ENCODE measurements around the gene PLXNA2.

PLXNA2 gene

GRCh38 chr1:208178091-208178529 is 66.1 kb downstream of the PLXNA2 start:
- DNase-seq, result no peak

- no peak for DNase-seq
Measured at GRCh38 chr1:208177656-208178055, 66.5 kb downstream of the PLXNA2 start.

GRCh38 chr1:208176649-208177048 is 67.5 kb downstream of the PLXNA2 start:
- DNase-seq, result no peak

- DNase-seq, result no peak
Measured at GRCh38 chr1:208175508-208175895, 68.7 kb downstream of the PLXNA2 start.

GRCh38 chr1:208174731-208175507 is 69.3 kb downstream of the PLXNA2 start:
- no peak for DNase-seq

GRCh38 chr1:208174200-208174599 is 70.0 kb downstream of the PLXNA2 start:
- no peak for DNase-seq

- DNase-seq, result no peak
Measured at GRCh38 chr1:208173749-208174148, 70.4 kb downstream of the PLXNA2 start.

GRCh38 chr1:208172423-208173145 is 71.6 kb downstream of the PLXNA2 start:
- no peak for DNase-seq

- no peak for DNase-seq
Measured at GRCh38 chr1:208171616-208172422, 72.4 kb downstream of the PLXNA2 start.

GRCh38 chr1:208170252-208170651 is 73.9 kb downstream of the PLXNA2 start:
- no peak for DNase-seq

GRCh38 chr1:208169081-208169879 is 74.9 kb downstream of the PLXNA2 start:
- DNase-seq, result no peak

- no peak for DNase-seq
Measured at GRCh38 chr1:208167261-208167869, 76.8 kb downstream of the PLXNA2 start.

- DNase-seq, result no peak
Measured at GRCh38 chr1:208166340-208167138, 77.6 kb downstream of the PLXNA2 start.

GRCh38 chr1:208165659-208166058 is 78.5 kb downstream of the PLXNA2 start:
- no peak for DNase-seq

GRCh38 chr1:208164609-208165008 is 79.6 kb downstream of the PLXNA2 start:
- no peak for DNase-seq

- DNase-seq, result no peak
Measured at GRCh38 chr1:208163539-208163938, 80.6 kb downstream of the PLXNA2 start.

GRCh38 chr1:208162903-208163302 is 81.3 kb downstream of the PLXNA2 start:
- DNase-seq, result no peak

GRCh38 chr1:208161656-208162375 is 82.4 kb downstream of the PLXNA2 start:
- DNase-seq, result no peak

GRCh38 chr1:208161005-208161404 is 83.2 kb downstream of the PLXNA2 start:
- DNase-seq, result no peak

- no peak for DNase-seq
Measured at GRCh38 chr1:208160259-208160819, 83.8 kb downstream of the PLXNA2 start.
